HepG2 (cell line): Measurements from ENCODE around the gene NOP9.

Experiments used
- CHD2 ChIP-seq: IDR thresholded peaks from 2 replicates; pipeline ENCODE4 v1.6.1; 2011; ENCODE audit warnings: low read depth, low read length, improper control_type of control experiment
- CTCF ChIP-seq: sonication (generic); formaldehyde crosslinking; IDR thresholded peaks from 2 replicates; pipeline ENCODE4 v1.5.0; 2020; ENCODE audit warnings: mild to moderate bottlenecking, missing genetic modification reagents, moderate library complexity
- HDAC2 ChIP-seq: sonication (generic); formaldehyde crosslinking; IDR thresholded peaks from 2 replicates; pipeline ENCODE4 v1.4.0; 2020; ENCODE audit warnings: missing genetic modification reagents
- NFIC ChIP-seq: IDR thresholded peaks from 2 replicates; pipeline ENCODE4 v1.6.1; 2012; ENCODE audit warnings: mild to moderate bottlenecking, low read length, inconsistent platforms
- TBP ChIP-seq: sonication (generic); formaldehyde crosslinking; IDR thresholded peaks from 2 replicates; pipeline ENCODE4 v1.5.0; 2020; ENCODE audit warnings: missing genetic modification reagents
- TFAP4 ChIP-seq: sonication (generic); IDR thresholded peaks from 2 replicates; pipeline ENCODE4 v1.6.1; 2016; ENCODE audit warnings: low read depth, borderline replicate concordance
- USF2 ChIP-seq, 2 experiments: sonication (generic) in 1 of 2; formaldehyde crosslinking in 1 of 2; IDR thresholded peaks; 2 replicates each; pipeline versions ENCODE4 v1.5.1 to v1.6.1; 2011 to 2020; ENCODE audit warnings: borderline replicate concordance in 1 of 2, low read depth in 1 of 2, low read length in 1 of 2, mild to moderate bottlenecking in 1 of 2, missing genetic modification reagents in 1 of 2, moderate library complexity in 1 of 2
- ZNF274 ChIP-seq: sonication (generic); formaldehyde crosslinking; IDR thresholded peaks from 2 replicates; pipeline ENCODE4 v1.5.1; 2020; ENCODE audit warnings: mild to moderate bottlenecking, missing genetic modification reagents
- ZNF747 ChIP-seq: sonication (generic); formaldehyde crosslinking; IDR thresholded peaks from 2 replicates; pipeline ENCODE4 v1.8.1; 2023; ENCODE audit warnings: missing genetic modification reagents, mild to moderate bottlenecking, borderline replicate concordance
- ZNF788 ChIP-seq: sonication (generic); formaldehyde crosslinking; IDR thresholded peaks from 2 replicates; pipeline ENCODE4 v1.5.0; 2020; ENCODE audit warnings: mild to moderate bottlenecking, missing genetic modification reagents, borderline replicate concordance
- TF ChIP-seq, protein P1 (sequence below): sonication (generic); formaldehyde crosslinking; IDR thresholded peaks from 2 replicates; pipeline ENCODE4 v1.5.0; 2020; ENCODE audit warnings: mild to moderate bottlenecking, missing genetic modification reagents
- TF ChIP-seq, protein P2 (sequence below): sonication (generic); formaldehyde crosslinking; conservative IDR thresholded peaks from 2 replicates; pipeline ENCODE4 v1.5.0; 2020; ENCODE audit warnings: missing genetic modification reagents

DNA sequence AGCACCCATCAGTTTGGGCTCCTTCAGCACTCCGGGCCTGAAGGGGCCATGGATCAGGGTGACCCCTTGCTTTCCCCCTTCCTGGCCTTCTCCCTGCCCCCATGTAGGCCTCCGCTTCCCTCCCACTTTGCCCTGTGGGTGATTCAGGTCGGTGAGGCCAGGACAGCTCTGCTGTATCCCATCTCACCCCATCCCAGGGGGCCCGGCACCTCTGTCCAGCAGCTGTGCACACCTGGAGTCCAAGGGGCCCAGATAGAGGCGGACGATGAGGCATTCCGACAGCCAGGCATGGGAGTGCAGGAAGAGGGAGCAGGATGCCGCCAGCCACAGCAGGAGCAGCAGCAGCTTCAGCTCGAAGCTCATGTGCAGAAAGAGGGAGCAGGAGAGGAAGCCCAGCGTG lies 23.0 kb downstream of the NOP9 start:
- TF ChIP-seq HDAC2 (CRISPR knock-in tag) (no peak), NFIC (no peak), TBP (CRISPR knock-in tag) (no peak), ZNF274 (no peak), USF2 (IDR thresholded peaks at IDR 0.05; ENCODE audit: low read depth, low read length) (no peak), USF2 (CRISPR knock-in tag; IDR thresholded peaks at IDR 0.05; ENCODE audit: borderline replicate concordance) (no peak), CTCF (CRISPR knock-in tag) (no peak), TFAP4 (no peak), ZNF788 (no peak), CHD2 (no peak), ZNF747 (no peak)
- TF ChIP-seq, protein P1, sequence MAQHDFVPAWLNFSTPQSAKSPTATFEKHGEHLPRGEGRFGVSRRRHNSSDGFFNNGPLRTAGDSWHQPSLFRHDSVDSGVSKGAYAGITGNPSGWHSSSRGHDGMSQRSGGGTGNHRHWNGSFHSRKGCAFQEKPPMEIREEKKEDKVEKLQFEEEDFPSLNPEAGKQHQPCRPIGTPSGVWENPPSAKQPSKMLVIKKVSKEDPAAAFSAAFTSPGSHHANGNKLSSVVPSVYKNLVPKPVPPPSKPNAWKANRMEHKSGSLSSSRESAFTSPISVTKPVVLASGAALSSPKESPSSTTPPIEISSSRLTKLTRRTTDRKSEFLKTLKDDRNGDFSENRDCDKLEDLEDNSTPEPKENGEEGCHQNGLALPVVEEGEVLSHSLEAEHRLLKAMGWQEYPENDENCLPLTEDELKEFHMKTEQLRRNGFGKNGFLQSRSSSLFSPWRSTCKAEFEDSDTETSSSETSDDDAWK (CRISPR knock-in tag): no peak
- TF ChIP-seq, protein P2, sequence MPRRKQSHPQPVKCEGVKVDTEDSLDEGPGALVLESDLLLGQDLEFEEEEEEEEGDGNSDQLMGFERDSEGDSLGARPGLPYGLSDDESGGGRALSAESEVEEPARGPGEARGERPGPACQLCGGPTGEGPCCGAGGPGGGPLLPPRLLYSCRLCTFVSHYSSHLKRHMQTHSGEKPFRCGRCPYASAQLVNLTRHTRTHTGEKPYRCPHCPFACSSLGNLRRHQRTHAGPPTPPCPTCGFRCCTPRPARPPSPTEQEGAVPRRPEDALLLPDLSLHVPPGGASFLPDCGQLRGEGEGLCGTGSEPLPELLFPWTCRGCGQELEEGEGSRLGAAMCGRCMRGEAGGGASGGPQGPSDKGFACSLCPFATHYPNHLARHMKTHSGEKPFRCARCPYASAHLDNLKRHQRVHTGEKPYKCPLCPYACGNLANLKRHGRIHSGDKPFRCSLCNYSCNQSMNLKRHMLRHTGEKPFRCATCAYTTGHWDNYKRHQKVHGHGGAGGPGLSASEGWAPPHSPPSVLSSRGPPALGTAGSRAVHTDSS (CRISPR knock-in tag): no peak
